Pancreas (tissue), 10 donors: Measurements from ENCODE around the gene TRIM62. TPM values are rescaled to one million over a fixed set of nuclear protein-coding genes. Genes with fewer than 3 reads are reported as not detected.

Experiments used
- ATAC-seq, 4 donors: fragments of 200-7000 bp; cut with Tn5 transposase; one replicate each; pipeline versions ENCODE4 v1.8.0 to v1.9.1; 2020; ENCODE audit warnings: mild to moderate bottlenecking in 4 of 4, moderate library complexity in 4 of 4
- DNase-seq, 6 donors: peaks; one replicate each; pipeline ENCODE4 v3.0.0-alpha.2; 2020
- FAIRE-seq: peaks from 2 replicates; lab custom pipeline; 2012; peaks lifted over from hg19 to GRCh38; lab: Jason Lieb, UNC
- H3K27ac ChIP-seq, 4 donors: fragments of 200-600 bp; sonication (generic); 1 replicate in 3 of 4; 2 replicates in 1 of 4; pipeline versions ENCODE4 v1.5.0 to v1.8.0; 2020
- H3K27me3 ChIP-seq, 4 donors: fragments of 200-600 bp; one replicate each; pipeline ENCODE4 v1.8.0; 2021
- H3K36me3 ChIP-seq, 3 donors: fragments of 200-600 bp; sonication (generic) in 1 of 3; one replicate each; pipeline versions ENCODE4 v1.5.0 to v1.8.0; 2020 to 2021
- H3K4me1 ChIP-seq, 3 donors: fragments of 200-600 bp; one replicate each; pipeline ENCODE4 v1.8.0; 2021
- H3K4me3 ChIP-seq, 4 donors: fragments of 200-600 bp; sonication (generic) in 2 of 4; one replicate each; pipeline versions ENCODE4 v1.5.0 to v1.8.0; 2020 to 2021
- H3K9me3 ChIP-seq, 4 donors: fragments of 200-600 bp; one replicate each; pipeline ENCODE4 v1.8.0; 2021
- CTCF ChIP-seq, 4 donors: fragments of 200-600 bp; sonication (generic) in 3 of 4; IDR thresholded peaks; one replicate each; pipeline versions ENCODE4 v1.5.0 to v1.8.0; 2021; ENCODE audit warnings: antibody characterized with exemption in 4 of 4
- WGBS, 2 donors: extraction: QIAGEN DNeasy Blood & Tissue Kit; methylation state at CpG; one replicate each; pipeline ENCODE4 v1.1.7; 2013; 5-methylcytosine and 5-hydroxymethylcytosine counted together
- intact Hi-C, 3 donors: fragments of 100-400 bp; cut with DNase I; formaldehyde crosslinking; loops; one replicate each; pipeline versions ENCODE4 v1.11.1 to v1.14.2; 2022
- polyA plus RNA-seq, 2 donors: library from polyadenylated mRNA; stranded (reverse); fragments of 200-250 nt; gene quantifications; one replicate each; pipeline ENCODE4 v1.2.3, GENCODE V29; 2013
- total RNA-seq, 6 donors: library from RNA; stranded (reverse); fragmentation: NEBNext Ultra II Directional in 4 of 6; extraction: Animal tissue kit (Norgen Biotek cat#: 25700) in 4 of 6; gene quantifications; one replicate each; pipeline versions ENCODE4 v1.2.1 to v1.2.4, GENCODE V29; 2021 to 2023
- donor health status: healthy with polysubstance abuse.
- donor health status: DM: no; HTN: no; CAD: no; lungs with moderate emphysema.
- donor health status: DM: no; HTN: no; CAD: no.
- donor health status: control.
- donor health status: control.
- donor health status: Bipolar disorder and iron deficiency.
- donor health status: DM: yes; HTN: yes; CAD: no.
- donor health status: DM: no; HTN: no; CAD: no.
- donor health status: DM: no; HTN: no; CAD: no.
- donor health status: DM: yes; HTN: yes; CAD: no.

The TRIM62 gene
- total and polyA plus RNA-seq, 8 donors = 1.6 to 4.3 (median 2.7) TPM

- FAIRE-seq (no peak), DNase-seq (no peak), ATAC-seq (no peak)
- H3K4me1 ChIP-seq = no peaks in the 10 kb centered on the region
- no peaks in the 10 kb centered on the region for H3K36me3 ChIP-seq
- no peaks in the 10 kb centered on the region for H3K27me3 ChIP-seq
- TF ChIP-seq CTCF (IDR thresholded peaks at IDR 0.05) = no peak
- intact Hi-C loops = no loop called here
- H3K4me3 ChIP-seq = no peak overlapping the region
- 65 to 77% methylated on average over 11 of the region's 11 CpGs for WGBS, 2 donors
- no peaks in the 10 kb centered on the region for H3K9me3 ChIP-seq
- no peak overlapping the region for H3K27ac ChIP-seq
Measured at GRCh38 chr1:33169290-33170055, 12.4 kb downstream of the TRIM62 start.

GRCh38 chr1:33168556-33169289, 13.1 kb downstream of the TRIM62 start:
- DNase-seq (no peak), ATAC-seq (no peak), FAIRE-seq (no peak)
- no peak for TF ChIP-seq CTCF (IDR thresholded peaks at IDR 0.05)
- Histone ChIP-seq H3K27me3 (no peaks in the 10 kb centered on the region), H3K4me3 (no peak overlapping the region), H3K27ac (no peak overlapping the region), H3K36me3 (no peaks in the 10 kb centered on the region), H3K4me1 (no peaks in the 10 kb centered on the region), H3K9me3 (no peaks in the 10 kb centered on the region)
- intact Hi-C loops = no loop called here
- 74 to 84% methylated on average over 11 of the region's 11 CpGs for WGBS, 2 donors

GRCh38 chr1:33167650-33168447, 14.0 kb downstream of the TRIM62 start:
- FAIRE-seq (no peak), DNase-seq (no peak), ATAC-seq (no peak)
- Histone ChIP-seq H3K9me3 (no peaks in the 10 kb centered on the region), H3K4me3 (no peak overlapping the region), H3K36me3 (no peaks in the 10 kb centered on the region), H3K27me3 (no peaks in the 10 kb centered on the region), H3K27ac (no peak overlapping the region), H3K4me1 (no peaks in the 10 kb centered on the region)
- WGBS, 2 donors = 92 to 97% methylated on average over 4 of the region's 4 CpGs
- intact Hi-C loops = no loop called here
- TF ChIP-seq CTCF (IDR thresholded peaks at IDR 0.05) = no peak

- no peaks in the 10 kb centered on the region for H3K36me3 ChIP-seq
- H3K27ac ChIP-seq = no peak overlapping the region
- H3K4me1 ChIP-seq = no peaks in the 10 kb centered on the region
- DNase-seq (no peak), FAIRE-seq (no peak), ATAC-seq (no peak)
- H3K27me3 ChIP-seq = no peaks in the 10 kb centered on the region
- TF ChIP-seq CTCF (IDR thresholded peaks at IDR 0.05) = no peak
- no peak overlapping the region for H3K4me3 ChIP-seq
- intact Hi-C loops = no loop called here
- no peaks in the 10 kb centered on the region for H3K9me3 ChIP-seq
- 91 to 92% methylated on average over 6 of the region's 6 CpGs for WGBS, 2 donors
Measured at GRCh38 chr1:33165809-33166208, 16.0 kb downstream of the TRIM62 start.
